ENCODE data around the gene CEP55.

DNA sequence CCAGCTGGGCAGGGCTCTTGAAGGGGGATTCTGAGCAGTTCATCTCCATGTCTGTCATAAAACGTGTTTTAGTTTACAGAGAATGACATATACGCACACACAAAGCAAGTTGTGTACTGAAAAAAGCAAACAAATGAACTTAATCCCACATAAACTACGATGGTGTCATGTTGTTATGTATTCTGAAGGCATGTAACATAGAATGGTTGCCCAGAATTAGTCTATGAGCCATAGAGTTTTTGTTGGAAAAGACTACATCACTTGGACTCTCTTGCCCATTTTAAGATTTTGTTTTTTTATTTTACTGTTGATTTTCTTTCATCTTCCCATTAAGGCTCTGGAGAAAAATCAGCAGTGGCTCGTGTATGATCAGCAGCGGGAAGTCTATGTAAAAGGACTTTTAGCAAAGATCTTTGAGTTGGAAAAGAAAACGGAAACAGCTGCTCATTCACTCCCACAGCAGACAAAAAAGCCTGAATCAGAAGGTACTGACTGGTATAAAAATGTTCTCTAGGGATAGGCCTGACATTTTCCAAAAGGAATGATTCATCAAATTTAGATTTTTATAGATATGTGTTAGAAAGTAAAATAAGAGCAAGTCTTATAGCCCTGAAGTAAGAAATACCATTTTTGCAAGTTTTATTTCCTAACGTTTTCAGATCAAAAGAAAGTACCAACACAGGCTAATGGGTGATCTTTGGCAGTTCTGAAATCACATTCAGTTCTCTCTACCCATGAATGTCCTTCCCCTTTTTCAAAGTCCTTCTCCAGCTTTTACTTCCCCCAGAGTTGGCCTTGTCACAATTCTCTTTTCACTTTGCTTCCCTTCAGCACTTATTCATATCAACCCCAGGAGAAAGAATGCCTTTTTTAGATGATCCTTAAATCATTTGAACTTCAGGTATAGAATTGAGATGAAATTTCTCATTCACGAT lies 18.9 kb downstream of the CEP55 start:
- TF ChIP-seq GATA2 (IDR thresholded peaks at IDR 0.05; ENCODE audit: low read depth, low read length) (no peak), GATA3 (IDR thresholded peaks at IDR 0.05; ENCODE audit: low read depth, low read length) (no peak)

Measured in SH-SY5Y (cell line).